Smooth muscle cell (in vitro differentiated cells): ENCODE measurements around the gene COL21A1. TPM values are rescaled to one million over a fixed set of nuclear protein-coding genes. Genes with fewer than 3 reads are reported as not detected.

Experiments
- DNase-seq: peaks from one replicate; lab custom pipeline; 2025; ENCODE audit not compliant: unreplicated experiment; lab: John Stamatoyannopoulos, UW
- H2AFZ ChIP-seq: fragments of 200-600 bp; sonication (generic); 2 replicates; pipeline ENCODE4 v1.6.0; 2016; ENCODE audit warnings: antibody characterized with exemption, low read depth, mild to moderate bottlenecking
- H3F3A ChIP-seq: fragments of 200-600 bp; sonication (generic); 2 replicates; pipeline ENCODE4 v1.6.0; 2017; ENCODE audit warnings: antibody characterized with exemption, low read depth
- H3K27ac ChIP-seq: fragments of 200-600 bp; sonication (generic); 2 replicates; pipeline ENCODE4 v1.5.1; 2016; ENCODE audit warnings: low read depth, mild to moderate bottlenecking
- H3K27me3 ChIP-seq: fragments of 200-600 bp; sonication (generic); 2 replicates; pipeline ENCODE4 v1.6.1; 2016; ENCODE audit warnings: low read depth, mild to moderate bottlenecking
- H3K36me3 ChIP-seq: fragments of 200-600 bp; sonication (generic); 2 replicates; pipeline ENCODE4 v1.5.1; 2016; ENCODE audit warnings: low read depth
- H3K4me1 ChIP-seq: fragments of 200-600 bp; sonication (generic); 2 replicates; pipeline ENCODE4 v1.5.1; 2016; ENCODE audit warnings: low read depth
- H3K4me2 ChIP-seq: fragments of 200-600 bp; sonication (generic); 2 replicates; pipeline ENCODE4 v1.6.0; 2016; ENCODE audit warnings: mild to moderate bottlenecking
- H3K4me3 ChIP-seq: fragments of 200-600 bp; sonication (generic); 2 replicates; pipeline ENCODE4 v1.5.1; 2016; ENCODE audit warnings: mild to moderate bottlenecking
- H3K79me2 ChIP-seq: fragments of 200-600 bp; sonication (generic); 2 replicates; pipeline ENCODE4 v1.6.0; 2016; ENCODE audit warnings: low read depth, mild to moderate bottlenecking
- H3K9ac ChIP-seq: fragments of 200-600 bp; sonication (generic); 2 replicates; pipeline ENCODE4 v1.6.0; 2016; ENCODE audit warnings: low read depth
- H3K9me3 ChIP-seq: fragments of 200-600 bp; sonication (generic); replicated peaks from 2 replicates; pipeline ENCODE4 v1.5.1; 2016; ENCODE audit warnings: low read depth
- H4K20me1 ChIP-seq: fragments of 200-600 bp; sonication (generic); 2 replicates; pipeline ENCODE4 v1.6.0; 2016; ENCODE audit warnings: low read depth
- CTCF ChIP-seq: fragments of 200-600 bp; sonication (generic); IDR thresholded peaks from 2 replicates; pipeline ENCODE4 v1.5.1; 2017; ENCODE audit warnings: borderline replicate concordance, mild to moderate bottlenecking, antibody characterized with exemption; ENCODE audit not compliant: insufficient read depth, poor library complexity, severe bottlenecking
- WGBS: methylation state at CpG from one replicate; pipeline ENCODE4 v1.1.7; 2016; ENCODE audit warnings: low lambda C conversion rate; 5-methylcytosine and 5-hydroxymethylcytosine counted together
- polyA plus RNA-seq: library from polyadenylated mRNA; unstranded; fragments of >200 nt; fragmentation: Nextera tagmentation; extraction: Ambion mirVana; gene quantifications from 2 replicates; pipeline ENCODE4 v1.2.1, GENCODE V29; 2016
- total RNA-seq: library from RNA; depleted of rRNA; stranded (reverse); fragments of >200 nt; gene quantifications from 2 replicates; pipeline ENCODE4 v1.2.3, GENCODE V29; 2014

COL21A1 gene
- total and polyA plus RNA-seq, 2 experiments from 2014 or later = 5.8 to 8.2 TPM

DNA sequence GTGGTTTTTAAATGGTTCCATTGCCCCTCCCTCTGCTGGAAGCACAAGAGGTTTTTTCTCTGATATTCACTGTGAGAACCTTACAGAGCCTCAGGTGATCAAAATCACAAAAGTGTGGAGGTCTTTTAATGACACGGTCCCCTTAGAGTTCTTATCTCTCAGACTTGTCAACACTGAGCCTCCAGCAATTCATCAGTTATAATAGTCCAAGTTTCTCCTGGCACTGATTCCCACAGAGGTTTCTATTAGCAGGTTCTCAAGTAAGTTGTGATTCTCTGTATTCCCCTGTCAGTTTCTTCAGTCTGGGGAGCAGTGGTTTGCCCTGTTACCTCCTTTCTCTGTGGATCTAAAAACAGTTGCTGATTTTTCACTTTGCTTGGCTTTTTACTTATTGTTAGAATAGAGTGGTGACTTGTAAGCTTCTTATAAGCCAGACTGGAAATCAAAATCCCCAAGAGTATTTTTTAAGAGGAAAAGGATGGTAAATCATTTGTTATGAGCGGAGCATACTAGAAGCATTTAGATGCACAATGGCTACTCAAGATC, 214.6 kb downstream of the COL21A1 start:
- Histone ChIP-seq H3K27ac (no peak overlapping the region), H3K79me2 (no peaks in the 10 kb centered on the region), H3K9me3 (no peaks in the 10 kb centered on the region), H3K4me3 (no peak overlapping the region), H2AFZ (peak overlapping the region; percentile 69), H3K4me1 (no peaks in the 10 kb centered on the region), H3K27me3 (no peaks in the 10 kb centered on the region), H3K9ac (no peak overlapping the region), H3F3A (no peaks in the 10 kb centered on the region), H3K36me3 (no peaks in the 10 kb centered on the region), H4K20me1 (no peaks in the 10 kb centered on the region), H3K4me2 (no peak overlapping the region)
- WGBS = 59% methylated on average over 2 of the region's 2 CpGs
- TF ChIP-seq CTCF = no peak
- no peak for DNase-seq

DNA sequence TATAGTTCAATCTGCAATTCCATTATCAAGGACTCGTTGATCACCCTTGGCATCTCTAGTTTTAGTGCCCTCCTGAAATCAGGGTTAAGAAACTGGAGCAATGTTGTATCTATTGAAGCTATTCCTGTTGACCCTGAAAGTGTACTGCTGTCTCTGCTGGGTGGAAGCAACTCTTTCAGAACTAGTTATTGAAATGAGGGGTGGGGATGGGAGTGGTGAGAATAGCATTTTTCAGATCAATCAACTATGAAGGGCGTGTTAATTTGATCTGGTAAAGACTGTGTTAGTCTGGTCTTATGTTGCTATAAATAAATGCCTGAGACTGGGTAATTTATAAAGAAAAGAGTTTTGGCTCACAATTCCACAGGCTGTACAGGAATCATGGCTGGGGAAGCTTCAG, 219.5 kb downstream of the COL21A1 start:
- TF ChIP-seq CTCF = no peak

GRCh38 chr6:56026455-56027180, 220.8 kb downstream of the COL21A1 start:
- Histone ChIP-seq H3K79me2 (no peaks in the 10 kb centered on the region), H3K4me1 (peaks cover 6% of the 10 kb centered on the region), H3K27ac (no peak overlapping the region), H4K20me1 (no peaks in the 10 kb centered on the region), H3K4me2 (peak overlapping the region; percentile 16), H3K36me3 (no peaks in the 10 kb centered on the region), H3K9ac (no peak overlapping the region), H3K4me3 (no peak overlapping the region), H2AFZ (no peak overlapping the region), H3F3A (no peaks in the 10 kb centered on the region), H3K9me3 (no peaks in the 10 kb centered on the region), H3K27me3 (no peaks in the 10 kb centered on the region)
- TF ChIP-seq CTCF = no peak
- DNase-seq = no peak
- WGBS = 77% methylated on average over 2 of the region's 2 CpGs

More for the DNA sequence above, 219.5 kb downstream of the COL21A1 start:
- Histone ChIP-seq H3K27me3 (no peaks in the 10 kb centered on the region), H3F3A (no peaks in the 10 kb centered on the region), H4K20me1 (no peaks in the 10 kb centered on the region), H3K27ac (no peak overlapping the region), H3K4me3 (no peak overlapping the region), H3K79me2 (no peaks in the 10 kb centered on the region), H3K9ac (no peak overlapping the region), H3K36me3 (no peaks in the 10 kb centered on the region), H3K4me1 (no peaks in the 10 kb centered on the region), H3K9me3 (no peaks in the 10 kb centered on the region), H2AFZ (no peak overlapping the region), H3K4me2 (no peak overlapping the region)
- WGBS = 94% methylated on average over 2 of the region's 2 CpGs
- no peak for DNase-seq

GRCh38 chr6:56025795-56026194, 221.6 kb downstream of the COL21A1 start:
- no peaks in the 10 kb centered on the region for H3K36me3 ChIP-seq
- peaks cover 6% of the 10 kb centered on the region for H3K4me1 ChIP-seq
- no peaks in the 10 kb centered on the region for H4K20me1 ChIP-seq
- no peaks in the 10 kb centered on the region for H3K27me3 ChIP-seq
- no peaks in the 10 kb centered on the region for H3F3A ChIP-seq
- TF ChIP-seq CTCF = no peak
- DNase-seq = no peak
- no peak overlapping the region for H3K4me3 ChIP-seq
- H3K9ac ChIP-seq = no peak overlapping the region
- no peak overlapping the region for H2AFZ ChIP-seq
- H3K9me3 ChIP-seq = no peaks in the 10 kb centered on the region
- no peaks in the 10 kb centered on the region for H3K79me2 ChIP-seq
- H3K27ac ChIP-seq = no peak overlapping the region
- H3K4me2 ChIP-seq = peak overlapping the region; percentile 16
